ENCODE results near the gene NCF2. TPM values are rescaled to one million over a fixed set of nuclear protein-coding genes. Genes with fewer than 3 reads are reported as not detected.

The NCF2 gene
- total RNA-seq, 1 donor from 2014 or later = 4.9 TPM

- no peak for FAIRE-seq
- DNase-seq (ENCODE audit: low spot score in 2 of 2) = no peak
These were observed 1.4 kb downstream of the NCF2 start for GRCh38 chr1:183588827-183589226.

- FAIRE-seq = no peak
- DNase-seq (ENCODE audit: low spot score in 2 of 2) = no peak
These were observed 3.3 kb downstream of the NCF2 start for GRCh38 chr1:183586926-183587325.

- no peak for DNase-seq (ENCODE audit: low spot score in 2 of 2)
- FAIRE-seq = no peak
These were observed 3.8 kb downstream of the NCF2 start for GRCh38 chr1:183586455-183586854.

DNA sequence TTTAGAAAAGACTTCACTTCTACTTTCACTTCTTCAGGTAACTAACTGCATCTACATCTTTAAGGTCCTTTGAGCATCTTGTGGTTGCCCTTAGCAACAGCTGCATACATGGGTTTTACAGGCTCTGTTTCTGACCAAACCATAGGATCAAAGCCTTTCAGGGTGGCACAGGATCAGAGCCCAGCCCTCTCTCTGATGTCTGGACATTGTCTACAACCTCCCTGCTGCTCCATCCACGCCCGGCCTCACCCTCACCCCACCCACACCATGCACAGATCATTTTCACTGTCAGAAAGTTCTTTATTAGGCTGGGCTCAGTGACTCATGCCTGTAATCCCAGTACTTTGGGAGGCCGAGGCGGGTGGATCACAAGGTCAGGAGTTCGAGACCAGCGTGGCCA is 5.2 kb downstream of the NCF2 start:
- no peak for DNase-seq (ENCODE audit: low spot score in 2 of 2)

GRCh38 chr1:183584147-183584546 is 6.1 kb downstream of the NCF2 start:
- FAIRE-seq (no peak), DNase-seq (ENCODE audit: low spot score in 2 of 2) (no peak)

More for the DNA sequence above, 5.2 kb downstream of the NCF2 start:
- FAIRE-seq = no peak

DNA sequence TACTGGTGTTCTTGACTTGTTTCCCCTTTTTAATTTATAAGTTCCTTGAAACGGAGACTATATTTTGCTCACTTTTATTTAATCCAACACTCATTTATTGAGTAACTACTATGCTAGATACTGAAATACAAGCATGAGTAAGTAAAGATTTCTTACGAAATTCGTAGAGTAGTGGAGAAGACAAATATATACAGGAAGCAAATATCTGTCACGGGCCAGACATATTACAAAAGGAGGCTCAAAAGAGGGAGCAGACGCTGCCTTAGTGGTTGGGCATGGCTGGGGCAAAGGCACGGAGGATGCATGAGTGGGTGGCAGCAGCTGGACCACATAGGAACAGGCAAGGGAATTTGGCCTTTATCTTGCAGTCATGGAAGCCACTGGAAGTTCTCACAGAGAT is 6.8 kb downstream of the NCF2 start:
- FAIRE-seq (no peak), DNase-seq (ENCODE audit: low spot score in 2 of 2) (no peak)

GRCh38 chr1:183582021-183582713 is 8.1 kb downstream of the NCF2 start:
- FAIRE-seq = no peak
- DNase-seq (ENCODE audit: low spot score in 2 of 2) = no peak

GRCh38 chr1:183580281-183580682 is 10.0 kb downstream of the NCF2 start:
- no peak for FAIRE-seq

GRCh38 chr1:183578856-183579255 is 11.4 kb downstream of the NCF2 start:
- FAIRE-seq (no peak), DNase-seq (ENCODE audit: low spot score in 2 of 2) (no peak)

More at GRCh38 chr1:183580281-183580682, 10.0 kb downstream of the NCF2 start:
- DNase-seq (ENCODE audit: low spot score in 2 of 2) = peak in 1 of 2 donors; percentile 40

GRCh38 chr1:183577897-183578465 is 12.3 kb downstream of the NCF2 start:
- DNase-seq (ENCODE audit: low spot score in 2 of 2) (no peak), FAIRE-seq (no peak)

- FAIRE-seq (no peak), DNase-seq (ENCODE audit: low spot score in 2 of 2) (no peak)
These were observed 13.7 kb downstream of the NCF2 start for GRCh38 chr1:183576537-183576936.

GRCh38 chr1:183575606-183576005 is 14.7 kb downstream of the NCF2 start:
- no peak for DNase-seq (ENCODE audit: low spot score in 2 of 2)
- FAIRE-seq = no peak

- DNase-seq (ENCODE audit: low spot score in 2 of 2) (no peak), FAIRE-seq (no peak)
These were observed 17.5 kb downstream of the NCF2 start for GRCh38 chr1:183572721-183573120.

DNA sequence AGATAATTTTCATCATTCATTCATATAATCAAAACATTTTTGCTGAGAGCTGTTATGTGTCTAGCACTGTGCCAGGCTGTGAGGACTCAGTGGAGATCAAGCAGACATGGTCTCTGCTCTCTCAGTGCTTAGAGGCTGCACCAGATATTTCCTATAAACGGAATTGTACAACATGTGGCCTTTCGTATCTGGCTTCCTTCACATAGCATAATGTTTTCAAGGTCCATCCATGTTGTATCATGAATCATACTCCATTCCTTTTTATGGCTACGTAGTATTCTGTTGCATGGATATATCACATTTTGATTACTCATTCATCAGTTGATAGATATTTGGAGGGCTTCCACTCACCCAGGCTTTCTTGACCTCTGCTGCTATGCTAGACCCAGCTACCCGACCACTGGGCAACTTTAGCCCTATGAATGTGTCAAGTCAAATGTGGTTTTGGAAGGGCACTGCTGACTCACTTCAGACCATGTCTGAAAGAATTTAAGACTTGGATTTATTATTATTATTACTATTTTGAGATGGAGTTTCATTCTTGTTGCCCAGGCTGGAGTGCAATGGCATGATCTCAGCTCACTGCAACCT is 18.5 kb downstream of the NCF2 start:
- FAIRE-seq = no peak

DNA sequence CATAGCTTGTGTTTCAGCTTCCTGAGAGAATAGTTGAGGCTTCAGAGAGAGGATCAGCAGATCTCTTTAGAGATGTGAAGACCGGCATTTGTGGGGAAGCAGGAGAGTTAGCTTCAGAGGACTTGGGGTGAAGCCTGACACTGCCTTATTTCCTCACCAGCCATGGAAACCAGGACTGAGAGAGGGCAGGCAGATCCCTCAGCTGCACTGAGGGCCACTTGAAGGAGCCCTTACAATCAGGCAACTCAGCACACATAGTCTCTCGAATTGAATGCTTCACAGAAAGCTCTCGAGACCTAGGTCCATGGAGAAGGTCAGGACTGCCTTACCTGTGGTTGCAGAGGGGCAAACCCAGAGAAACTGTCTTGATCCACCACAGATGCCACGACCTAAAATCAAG is 19.8 kb downstream of the NCF2 start:
- no peak for DNase-seq (ENCODE audit: low spot score in 2 of 2)
- no peak for FAIRE-seq

More for the DNA sequence above, 18.5 kb downstream of the NCF2 start:
- no peak for DNase-seq (ENCODE audit: low spot score in 2 of 2)

DNA sequence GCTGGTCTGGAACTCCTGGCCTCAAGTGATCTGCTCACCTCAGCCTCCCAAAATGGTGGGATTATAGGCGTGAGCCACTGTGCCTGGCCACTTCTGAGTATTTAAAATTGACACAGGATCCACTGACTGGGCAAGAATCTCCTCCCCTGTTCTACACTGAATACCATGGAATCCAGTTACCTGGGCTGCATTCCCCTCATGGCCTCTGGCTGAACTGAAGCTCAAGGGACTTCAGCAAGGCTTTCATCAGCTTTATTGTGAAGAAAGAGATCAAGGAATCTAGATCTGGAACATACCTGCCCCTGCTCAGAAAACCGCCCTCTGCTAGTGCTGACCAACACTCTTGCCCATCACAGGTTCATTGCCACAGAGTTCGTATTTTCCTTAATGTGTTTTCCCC is 20.5 kb downstream of the NCF2 start:
- no peak for DNase-seq (ENCODE audit: low spot score in 2 of 2)
- no peak for FAIRE-seq

- no peak for DNase-seq (ENCODE audit: low spot score in 2 of 2)
- FAIRE-seq = no peak
These were observed 21.1 kb downstream of the NCF2 start for GRCh38 chr1:183569141-183569540.

GRCh38 chr1:183568176-183569021 is 21.9 kb downstream of the NCF2 start:
- FAIRE-seq = no peak
- no peak for DNase-seq (ENCODE audit: low spot score in 2 of 2)

- FAIRE-seq = no peak
These were observed 22.7 kb downstream of the NCF2 start for GRCh38 chr1:183567584-183567983.

DNA sequence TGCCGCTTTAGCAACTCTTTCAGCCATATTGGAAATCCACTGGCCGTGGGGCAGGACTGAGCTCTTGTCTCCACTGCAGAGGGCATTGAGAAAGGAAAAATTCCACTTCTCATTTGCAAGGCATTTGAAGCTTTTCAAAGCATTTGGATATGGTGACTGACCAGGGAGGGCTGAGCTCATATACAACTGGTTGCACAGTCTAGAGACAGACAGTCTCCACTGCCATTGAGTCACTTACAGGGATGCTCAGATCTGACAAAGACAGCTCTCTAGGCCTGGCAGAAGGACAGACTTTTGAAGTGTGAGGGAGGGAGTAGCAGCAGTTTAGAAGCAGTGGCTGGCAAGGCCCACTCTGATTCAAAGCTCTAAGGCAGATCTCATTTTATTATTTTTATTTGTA is 24.2 kb downstream of the NCF2 start:
- FAIRE-seq (no peak), DNase-seq (ENCODE audit: low spot score in 2 of 2) (no peak)

More at GRCh38 chr1:183567584-183567983, 22.7 kb downstream of the NCF2 start:
- no peak for DNase-seq (ENCODE audit: low spot score in 2 of 2)

DNA sequence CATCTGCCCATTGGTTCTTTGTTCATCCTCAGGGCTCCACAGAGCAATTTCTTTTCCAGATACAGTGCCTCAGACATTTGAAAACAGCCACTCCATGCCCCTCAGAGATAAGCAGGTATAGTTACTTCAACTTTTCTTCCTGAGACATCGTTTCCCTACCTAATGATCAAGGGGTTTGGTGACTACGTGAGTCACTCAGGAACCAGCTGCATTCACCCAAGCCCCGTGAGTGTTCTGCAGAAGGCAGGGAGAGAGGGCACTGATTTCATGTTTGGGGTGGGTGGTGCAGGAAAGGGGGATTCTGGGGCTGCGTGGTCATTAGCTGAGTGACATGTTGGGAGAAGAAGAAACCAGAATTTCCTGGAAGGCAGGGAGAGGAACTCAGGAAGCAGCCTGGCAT is 25.0 kb downstream of the NCF2 start:
- no peak for DNase-seq (ENCODE audit: low spot score in 2 of 2)
- FAIRE-seq = no peak
